Activated effector memory CD4-positive, alpha-beta T cell treated with anti-CD3 and anti-CD28 coated beads, Interleukin-2, amount 50 U/mL, for 16 hours (primary cell): ENCODE measurements around the gene TNFSF12.
A peak's percentile ranks its signal among the peaks of the same experiment; 100 is the strongest.

Experiments
- DNase-seq: peaks from one replicate; pipeline ENCODE4 v3.0.0-alpha.2; 2020

Gene TNFSF12, protein sequence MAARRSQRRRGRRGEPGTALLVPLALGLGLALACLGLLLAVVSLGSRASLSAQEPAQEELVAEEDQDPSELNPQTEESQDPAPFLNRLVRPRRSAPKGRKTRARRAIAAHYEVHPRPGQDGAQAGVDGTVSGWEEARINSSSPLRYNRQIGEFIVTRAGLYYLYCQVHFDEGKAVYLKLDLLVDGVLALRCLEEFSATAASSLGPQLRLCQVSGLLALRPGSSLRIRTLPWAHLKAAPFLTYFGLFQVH

DNA sequence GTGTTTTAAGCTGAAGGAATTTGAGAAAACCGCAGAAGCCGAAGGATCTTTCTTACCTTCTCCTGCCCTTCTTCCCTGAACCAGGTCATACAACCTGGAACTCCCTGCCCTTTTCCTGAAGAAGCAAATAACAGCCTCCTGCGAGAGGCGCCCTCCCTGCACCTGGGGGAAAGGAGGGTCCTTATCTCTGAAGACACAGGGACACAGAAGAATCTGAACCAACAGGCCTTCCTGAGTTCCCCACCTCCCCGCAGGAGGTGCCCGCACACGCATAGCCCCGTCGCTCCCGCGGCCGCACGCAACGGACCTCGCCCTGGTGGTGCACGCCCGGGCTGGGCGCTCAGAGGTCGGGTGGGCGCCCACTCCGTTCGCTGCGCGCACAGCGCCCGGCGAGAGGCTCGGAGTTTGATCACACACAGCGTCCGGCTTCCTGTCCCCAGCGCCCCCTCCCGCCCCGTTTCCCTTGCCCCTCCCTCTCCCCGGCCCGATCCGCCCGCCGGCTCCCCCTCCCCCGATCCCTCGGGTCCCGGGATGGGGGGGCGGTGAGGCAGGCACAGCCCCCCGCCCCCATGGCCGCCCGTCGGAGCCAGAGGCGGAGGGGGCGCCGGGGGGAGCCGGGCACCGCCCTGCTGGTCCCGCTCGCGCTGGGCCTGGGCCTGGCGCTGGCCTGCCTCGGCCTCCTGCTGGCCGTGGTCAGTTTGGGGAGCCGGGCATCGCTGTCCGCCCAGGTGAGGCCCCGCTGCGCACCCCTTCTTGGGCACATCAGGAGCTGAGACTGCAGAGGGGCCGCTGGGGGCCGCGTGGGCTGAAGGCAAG, at the start of gene TNFSF12:
Gene TNFSF12 (plus strand): TSS at position 474 of the 816 bp plus-strand sequence. CDS start 96 bp downstream, at position 570.
- peak; percentile 85 for DNase-seq

- no peak for DNase-seq
Observed at GRCh38 chr17:7499161-7499560, 49.7 kb upstream of the TNFSF12 start.

- no peak for DNase-seq
Observed at GRCh38 chr17:7501729-7502128, 47.1 kb upstream of the TNFSF12 start.

DNA sequence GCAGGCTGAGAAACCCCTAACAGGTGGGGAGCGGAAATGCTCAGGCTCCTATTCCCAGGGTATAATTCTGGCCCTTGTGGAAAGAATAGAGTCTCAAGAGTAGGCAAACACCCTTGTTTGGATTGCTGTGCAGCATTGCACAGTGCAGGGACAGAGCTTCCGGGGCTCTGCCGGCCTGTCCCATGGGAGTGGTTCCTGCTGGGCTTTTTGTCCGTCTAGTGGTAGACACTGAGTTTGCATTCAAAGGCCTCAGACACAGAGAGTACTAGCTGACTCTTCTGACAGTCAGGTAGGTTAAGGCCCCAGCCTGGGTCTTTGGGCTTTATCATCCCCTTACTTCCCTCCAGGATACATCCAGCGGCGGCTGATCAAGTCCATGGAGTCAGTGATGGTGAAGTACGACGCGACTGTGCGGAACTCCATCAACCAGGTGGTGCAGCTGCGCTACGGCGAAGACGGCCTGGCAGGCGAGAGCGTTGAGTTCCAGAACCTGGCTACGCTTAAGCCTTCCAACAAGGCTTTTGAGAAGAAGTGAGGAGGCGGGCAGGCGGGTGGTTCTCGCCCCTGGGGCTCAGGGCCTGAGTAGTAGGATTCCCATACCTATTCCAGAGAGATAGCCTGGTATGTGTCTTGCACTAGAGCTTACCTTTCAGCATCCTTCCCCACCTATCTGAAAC, 46.5 kb upstream of the TNFSF12 start:
- DNase-seq, result no peak

- peak; percentile 61 for DNase-seq
Observed at GRCh38 chr17:7502987-7503386, 45.9 kb upstream of the TNFSF12 start.

- DNase-seq, result peak; percentile 56
Observed at GRCh38 chr17:7503521-7503920, 45.3 kb upstream of the TNFSF12 start.

- peak; percentile 55 for DNase-seq
Observed at GRCh38 chr17:7508145-7508544, 40.7 kb upstream of the TNFSF12 start.

DNA sequence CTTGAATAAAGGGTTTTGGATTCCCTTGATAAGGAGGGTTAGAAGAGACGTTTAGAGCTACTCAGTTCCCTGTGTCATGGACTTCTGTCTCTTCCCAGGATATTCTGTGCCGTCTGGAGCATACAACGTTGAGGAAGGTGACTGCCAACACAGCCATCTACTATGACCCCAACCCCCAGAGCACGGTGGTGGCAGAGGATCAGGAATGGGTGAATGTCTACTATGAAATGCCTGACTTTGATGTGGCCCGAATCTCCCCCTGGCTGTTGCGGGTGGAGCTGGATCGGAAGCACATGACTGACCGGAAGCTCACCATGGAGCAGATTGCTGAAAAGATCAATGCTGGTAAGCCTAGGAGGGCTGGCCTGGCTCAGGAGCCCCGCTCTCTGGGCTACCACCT, 40.0 kb upstream of the TNFSF12 start:
- DNase-seq, result peak; percentile 45

DNA sequence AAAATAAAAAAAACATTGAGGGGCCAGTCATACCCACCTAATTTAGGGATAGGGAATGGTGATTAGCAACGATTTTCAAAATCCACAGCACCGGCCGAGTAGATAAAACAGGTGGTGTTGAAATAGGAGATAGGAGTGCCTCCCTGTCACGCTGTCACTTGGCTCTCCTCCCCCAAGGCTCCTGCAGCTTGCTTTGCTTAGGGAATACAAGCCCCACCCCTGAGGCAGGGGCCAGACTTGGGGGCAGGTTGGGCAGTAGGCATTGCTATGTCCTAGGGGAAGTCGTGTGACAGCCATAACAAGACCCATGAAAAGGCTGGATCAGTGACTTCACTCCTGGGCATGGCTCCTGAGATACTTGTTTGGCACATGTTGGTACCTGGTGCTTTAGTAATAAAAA, 38.9 kb upstream of the TNFSF12 start:
- DNase-seq, result peak; percentile 54

- peak; percentile 53 for DNase-seq
Observed at GRCh38 chr17:7511108-7511507, 37.8 kb upstream of the TNFSF12 start.

GRCh38 chr17:7512105-7512504, 36.8 kb upstream of the TNFSF12 start:
- DNase-seq, result no peak

GRCh38 chr17:7512824-7513540, 35.9 kb upstream of the TNFSF12 start:
- DNase-seq, result no peak

DNA sequence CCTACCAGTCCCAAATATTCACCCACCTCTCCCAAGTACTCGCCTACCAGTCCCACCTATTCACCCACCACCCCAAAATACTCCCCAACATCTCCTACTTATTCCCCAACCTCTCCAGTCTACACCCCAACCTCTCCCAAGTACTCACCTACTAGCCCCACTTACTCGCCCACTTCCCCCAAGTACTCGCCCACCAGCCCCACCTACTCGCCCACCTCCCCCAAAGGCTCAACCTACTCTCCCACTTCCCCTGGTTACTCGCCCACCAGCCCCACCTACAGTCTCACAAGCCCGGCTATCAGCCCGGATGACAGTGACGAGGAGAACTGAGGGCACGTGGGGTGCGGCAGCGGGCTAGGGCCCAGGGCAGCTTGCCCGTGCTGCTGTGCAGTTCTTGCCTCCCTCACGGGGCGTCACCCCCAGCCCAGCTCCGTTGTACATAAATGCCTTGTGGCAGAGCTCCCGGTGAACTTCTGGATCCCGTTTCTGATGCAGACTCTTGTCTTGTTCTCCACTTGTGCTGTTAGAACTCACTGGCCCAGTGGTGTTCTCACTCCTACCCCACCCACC, 34.9 kb upstream of the TNFSF12 start:
- no peak for DNase-seq

DNA sequence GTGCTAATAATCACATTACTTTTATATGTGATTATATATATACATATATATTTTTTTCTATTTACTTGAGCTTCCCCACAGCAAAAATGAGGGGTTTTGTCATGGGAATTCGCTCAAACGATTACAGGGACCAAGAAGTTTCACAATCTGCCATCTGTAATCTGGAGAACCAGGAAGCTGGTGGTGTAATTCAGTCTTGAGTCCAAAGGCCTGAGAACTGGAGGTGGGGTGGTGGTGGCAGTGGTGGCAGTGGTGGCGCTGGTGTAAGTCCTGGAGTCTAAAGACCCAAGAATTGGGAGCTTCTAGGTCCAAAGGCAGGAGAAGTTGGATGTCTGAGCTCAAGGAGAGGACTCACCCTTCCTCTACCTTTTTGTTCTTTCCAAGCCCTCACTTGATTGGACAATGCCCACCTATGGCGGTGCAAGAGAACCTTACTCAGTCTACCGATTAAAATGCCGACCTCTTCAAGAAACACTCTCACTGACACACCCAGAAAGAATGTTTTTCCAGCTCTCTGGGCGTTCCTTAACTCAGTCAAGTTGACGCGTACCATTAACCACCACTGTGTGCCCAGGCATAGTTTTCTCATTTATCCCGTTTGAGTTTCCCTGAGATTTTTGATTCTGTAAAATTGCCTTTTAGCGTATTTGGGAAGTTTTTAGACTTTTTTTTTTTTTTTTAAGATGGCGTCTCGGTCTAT, 32.8 kb upstream of the TNFSF12 start:
- no peak for DNase-seq

GRCh38 chr17:7523033-7523432, 25.8 kb upstream of the TNFSF12 start:
- peak; percentile 81 for DNase-seq

GRCh38 chr17:7528842-7529241, 20.0 kb upstream of the TNFSF12 start:
- DNase-seq, result no peak

DNA sequence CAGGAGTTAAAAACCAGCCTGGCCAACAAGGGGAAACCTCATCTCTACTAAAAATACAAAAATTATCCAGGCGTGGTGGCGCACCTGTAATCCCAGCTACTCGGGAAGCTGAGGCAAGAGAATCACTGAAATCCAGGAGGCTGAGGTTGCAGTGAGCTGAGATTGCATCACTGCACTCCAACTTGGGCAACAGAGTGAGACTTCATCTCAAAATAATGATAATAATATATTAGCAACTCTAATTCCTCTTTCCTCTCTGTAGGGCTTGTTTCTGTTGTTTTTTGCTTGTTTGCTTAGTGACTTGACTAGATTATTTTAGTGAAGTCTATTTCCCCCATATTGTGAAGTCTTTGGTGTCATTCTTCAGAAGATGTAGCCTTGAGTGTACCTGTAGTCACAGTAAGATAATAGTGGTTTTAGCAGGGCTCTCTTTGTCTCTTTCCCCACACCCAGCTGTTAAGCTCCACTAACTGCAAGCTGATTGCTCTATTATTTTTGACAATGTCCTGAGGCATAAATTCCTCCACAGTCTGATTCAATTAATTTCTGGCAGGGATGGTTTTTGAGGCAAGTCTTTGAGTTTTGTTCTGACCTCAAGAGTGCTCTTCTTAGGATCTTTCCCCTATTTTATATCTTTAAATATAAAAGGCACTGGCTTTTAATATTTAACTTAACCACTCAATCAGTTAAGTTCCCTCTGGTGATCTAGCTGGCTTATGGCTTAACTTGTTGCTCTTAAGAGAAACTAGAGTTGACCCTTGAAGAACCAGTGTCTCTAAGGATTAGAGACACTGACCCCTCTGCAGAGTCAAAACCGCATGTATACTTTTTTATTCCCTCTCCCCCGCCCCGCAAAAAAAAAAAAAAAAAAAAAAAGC, 18.6 kb upstream of the TNFSF12 start:
- no peak for DNase-seq

DNA sequence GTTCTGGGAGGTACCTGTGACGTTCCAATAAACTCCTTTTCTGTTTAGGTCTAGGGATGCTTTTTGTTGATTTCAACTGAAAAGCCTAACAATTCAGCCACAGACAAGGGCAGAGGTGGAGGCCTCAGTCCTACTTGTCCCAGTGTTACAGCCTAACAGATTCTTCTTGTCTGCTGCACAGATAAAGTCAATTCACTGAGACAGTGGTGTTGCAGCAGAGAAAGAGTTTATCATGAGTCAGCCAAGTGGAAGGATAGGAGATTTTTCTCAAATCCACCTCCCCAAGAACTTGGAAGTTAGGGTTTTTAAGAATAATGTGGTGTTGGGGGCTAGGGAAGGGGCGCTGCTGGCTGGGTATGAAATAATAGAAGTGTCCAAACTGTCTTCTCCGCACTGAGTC, 10.8 kb upstream of the TNFSF12 start:
- no peak for DNase-seq

- no peak for DNase-seq
Observed at GRCh38 chr17:7538891-7539545, 9.8 kb upstream of the TNFSF12 start.

DNA sequence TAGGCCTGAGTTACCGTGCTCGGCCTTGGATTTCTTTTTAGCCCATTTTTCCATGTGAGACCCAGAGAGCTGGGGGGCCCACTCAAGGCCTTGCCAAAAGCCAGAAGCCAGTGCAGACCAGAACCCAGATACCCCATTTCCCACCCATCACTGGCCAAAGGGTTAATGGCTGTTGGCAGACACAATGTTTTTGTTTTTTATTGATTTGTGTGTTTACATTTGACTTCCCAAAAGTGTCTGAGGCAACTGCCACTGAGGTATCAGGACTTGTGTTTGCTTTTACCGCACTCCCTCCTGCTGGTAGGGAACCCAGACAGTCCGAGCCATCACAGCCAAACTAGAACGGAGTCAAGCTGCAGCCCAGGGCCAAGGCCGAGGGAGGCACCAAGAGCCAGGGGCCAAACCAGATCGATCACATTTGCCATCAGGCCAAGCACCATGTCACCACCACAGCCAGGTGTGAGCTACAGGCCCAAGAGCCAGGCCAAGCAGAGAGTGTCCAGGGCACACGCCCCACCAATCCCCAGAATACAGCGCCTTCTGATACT, 7.7 kb upstream of the TNFSF12 start:
- DNase-seq, result no peak
